Kidney epithelial cell (primary cell): ENCODE measurements around the gene CRB2. TPM values are rescaled to one million over a fixed set of nuclear protein-coding genes. Genes with fewer than 3 reads are reported as not detected.

Experiments used
- DNase-seq: peaks from one replicate; pipeline ENCODE4 v3.0.0-alpha.2; 2010; ENCODE audit warnings: low read depth
- H3K27me3 ChIP-seq: 2 replicates; pipeline ENCODE4 v1.6.0; 2011; ENCODE audit warnings: low read length; ENCODE audit not compliant: control insufficient read depth, insufficient read depth
- H3K36me3 ChIP-seq: 2 replicates; pipeline ENCODE4 v1.5.1; 2011; ENCODE audit warnings: low read length; ENCODE audit not compliant: control insufficient read depth, insufficient read depth
- H3K4me3 ChIP-seq: 2 replicates; pipeline ENCODE4 v1.5.1; 2011; ENCODE audit warnings: low read depth, mild to moderate bottlenecking, control low read depth, low read length
- CTCF ChIP-seq: IDR thresholded peaks from 2 replicates; pipeline ENCODE4 v1.5.1; 2011; ENCODE audit warnings: mild to moderate bottlenecking, moderate library complexity, low read length, control low read depth, inconsistent platforms; ENCODE audit not compliant: insufficient read depth, poor library complexity, severe bottlenecking
- total RNA-seq: library from RNA; depleted of rRNA; stranded (reverse); fragments of >200 nt; gene quantifications from 2 replicates; pipeline ENCODE4 v1.2.3, GENCODE V29; 2015

Gene CRB2
- total RNA-seq, 1 donor from 2014 or later: 1.3 TPM

GRCh38 chr9:123408313-123409262, 52.6 kb downstream of the CRB2 start:
- H3K27me3 ChIP-seq: no peaks in the 10 kb centered on the region
- no peak for DNase-seq
- no peak for TF ChIP-seq CTCF
- no peaks in the 10 kb centered on the region for H3K36me3 ChIP-seq
- H3K4me3 ChIP-seq: no peak overlapping the region

GRCh38 chr9:123410281-123410910, 54.4 kb downstream of the CRB2 start:
- Histone ChIP-seq H3K36me3 (no peaks in the 10 kb centered on the region), H3K4me3 (no peak overlapping the region), H3K27me3 (no peaks in the 10 kb centered on the region)
- no peak for DNase-seq
- no peak for TF ChIP-seq CTCF

- Histone ChIP-seq H3K4me3 (no peak overlapping the region), H3K27me3 (no peaks in the 10 kb centered on the region), H3K36me3 (no peaks in the 10 kb centered on the region)
- TF ChIP-seq CTCF: no peak
- DNase-seq: no peak
These were observed 55.2 kb downstream of the CRB2 start for GRCh38 chr9:123411191-123411590.

- no peak for TF ChIP-seq CTCF
- DNase-seq: no peak
- no peak overlapping the region for H3K4me3 ChIP-seq
- no peaks in the 10 kb centered on the region for H3K36me3 ChIP-seq
- no peaks in the 10 kb centered on the region for H3K27me3 ChIP-seq
These were observed 55.6 kb downstream of the CRB2 start for GRCh38 chr9:123411636-123412035.

- no peaks in the 10 kb centered on the region for H3K27me3 ChIP-seq
- no peak for TF ChIP-seq CTCF
- no peaks in the 10 kb centered on the region for H3K36me3 ChIP-seq
- DNase-seq: no peak
- no peak overlapping the region for H3K4me3 ChIP-seq
These were observed 56.3 kb downstream of the CRB2 start for GRCh38 chr9:123412171-123412820.
